Measurements from ENCODE around the gene STING1. TPM values are rescaled to one million over a fixed set of nuclear protein-coding genes. Genes with fewer than 3 reads are reported as not detected.
"Not testable (repeated sequence)": the region's sequence is repeated elsewhere in the genome, so short reads cannot be mapped to it uniquely, and the experiment has no call there.

Gene STING1
- 19.1 and 26.1 TPM in 2 replicates for total RNA-seq (2014; rRNA removed; shearing (Covaris generic))

DNA sequence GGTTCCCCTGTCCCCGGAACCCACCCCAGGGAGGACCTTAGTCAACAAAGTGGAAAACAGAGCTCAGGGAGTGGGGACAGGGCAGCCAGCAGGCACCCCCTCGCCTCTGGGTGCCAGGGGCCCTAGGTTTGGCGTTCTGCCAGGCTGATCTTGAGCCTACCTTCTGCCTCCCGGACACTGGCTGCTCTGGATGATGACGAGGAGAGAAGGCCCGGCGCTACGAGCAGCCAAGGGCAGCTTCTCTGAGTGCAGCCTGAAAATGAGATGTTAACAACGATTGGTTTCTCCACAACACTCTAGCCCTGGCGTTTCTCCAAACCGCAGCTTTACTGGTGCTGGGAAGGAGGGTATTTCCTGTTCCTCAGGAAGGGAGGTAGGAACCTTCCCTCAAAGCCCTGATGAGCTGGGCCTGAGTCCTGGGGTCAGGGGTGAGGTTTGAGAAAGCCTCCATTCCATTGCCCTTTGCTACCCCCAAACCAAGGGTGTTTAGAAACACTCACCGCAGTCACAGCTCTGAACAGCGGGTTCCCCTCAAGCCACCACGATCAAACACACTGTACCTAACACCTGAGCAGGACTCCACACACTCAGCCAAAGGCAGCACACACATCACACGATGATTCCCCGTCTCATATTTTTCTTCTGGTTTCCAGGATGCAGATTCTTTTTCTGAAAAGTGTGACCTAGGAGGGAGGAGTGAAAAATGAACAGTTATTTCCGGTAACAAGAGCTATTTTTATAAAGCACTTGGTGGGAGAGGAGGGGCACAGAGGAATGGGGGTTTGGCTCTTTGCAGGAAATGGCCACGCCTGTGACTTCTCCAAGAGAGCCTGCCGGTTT is at the start of gene STING1:
Gene STING1, minus strand, starts transcription at position 709 of the 840 bp plus-strand sequence. CDS start 1,054 bp downstream, outside the sequence.
- peak; percentile 99 for DNase-seq (ENCODE audit: low spot score)

DNA sequence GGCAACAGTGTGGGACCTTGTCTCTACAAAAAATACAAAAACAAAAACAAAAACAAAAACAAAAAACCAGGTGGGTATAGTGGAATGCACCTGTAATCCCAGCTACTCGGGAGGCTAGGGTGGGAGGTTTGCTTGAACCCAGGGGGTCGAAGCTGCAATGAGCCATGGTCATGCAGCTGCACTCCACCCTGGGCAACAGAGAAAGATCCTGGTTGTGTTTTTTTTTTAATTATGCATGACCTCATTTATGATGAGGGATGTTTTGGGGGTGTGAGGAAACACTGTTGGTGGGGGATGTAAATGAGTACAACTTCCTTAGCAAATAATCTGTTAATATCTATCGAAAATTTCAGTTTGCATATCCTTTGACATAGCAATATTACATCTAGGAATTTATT is 49.2 kb upstream of the STING1 start:
- DNase-seq (ENCODE audit: low spot score): no peak

DNA sequence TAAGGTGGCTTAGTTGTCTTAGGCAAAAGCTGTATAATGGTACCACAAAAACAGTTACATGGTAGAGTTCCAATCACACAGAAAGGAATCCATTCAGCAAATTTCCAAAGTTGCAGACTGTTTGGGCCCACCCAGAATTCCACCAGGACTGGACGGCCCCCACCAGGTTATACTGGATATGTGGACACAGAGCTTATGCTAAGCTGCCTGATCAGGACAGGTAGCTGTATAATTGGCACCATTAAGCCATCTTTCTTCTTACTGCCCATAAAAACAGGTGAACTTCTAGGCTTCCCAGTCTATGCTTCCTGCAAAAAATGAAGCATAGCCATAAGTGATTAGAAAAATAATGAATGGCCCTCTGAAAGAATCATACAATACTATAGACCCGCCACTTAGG is 47.5 kb upstream of the STING1 start:
- DNase-seq (ENCODE audit: low spot score): not testable (repeated sequence)

DNA sequence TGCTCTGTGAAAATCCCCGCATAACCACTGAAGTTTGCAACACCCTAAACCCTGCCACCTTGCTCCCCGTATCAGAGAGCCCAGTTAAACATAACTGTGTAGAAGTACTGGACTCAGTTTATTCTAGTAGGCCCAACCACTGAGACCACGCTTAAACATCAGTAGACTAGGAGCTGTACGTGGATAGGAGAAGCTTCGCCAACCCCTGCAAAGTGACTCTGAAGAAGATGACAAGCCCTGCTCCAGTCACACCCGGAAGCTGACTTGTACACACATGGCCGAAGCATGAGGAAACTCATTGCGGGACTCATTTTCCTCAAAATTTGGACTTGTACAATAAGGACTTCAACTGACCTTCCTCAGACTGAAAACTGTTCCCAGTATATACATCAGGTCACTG is 46.1 kb upstream of the STING1 start:
- DNase-seq (ENCODE audit: low spot score): not testable (repeated sequence)

DNA sequence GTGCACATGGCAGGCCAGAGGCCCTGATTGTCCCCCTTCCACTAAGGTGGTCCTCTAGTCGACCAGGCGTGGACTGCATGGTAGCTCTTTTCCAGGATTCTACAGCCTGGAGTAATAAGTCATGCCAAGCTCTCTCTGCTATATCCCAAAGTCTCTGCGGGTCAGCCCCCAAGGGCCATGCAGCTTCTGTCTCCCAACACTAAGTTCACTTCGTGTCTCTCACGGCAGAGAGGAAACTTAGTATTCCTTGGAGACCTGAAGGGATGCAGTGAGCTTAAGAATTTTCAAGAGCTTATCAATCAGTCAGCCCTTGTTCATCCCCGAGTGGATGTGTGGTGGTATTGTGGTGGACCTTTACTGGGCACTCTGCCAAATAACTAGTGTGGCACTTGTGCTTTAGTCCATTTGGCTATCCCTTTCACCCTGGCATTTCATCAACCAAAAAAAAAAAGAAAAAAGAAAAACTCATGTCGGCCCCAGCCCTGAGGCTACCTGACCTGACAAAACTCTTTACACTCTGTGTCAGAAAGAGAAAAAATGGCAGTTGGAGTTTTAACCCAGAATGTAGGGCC is 45.4 kb upstream of the STING1 start:
- not testable (repeated sequence) for DNase-seq (ENCODE audit: low spot score)

DNA sequence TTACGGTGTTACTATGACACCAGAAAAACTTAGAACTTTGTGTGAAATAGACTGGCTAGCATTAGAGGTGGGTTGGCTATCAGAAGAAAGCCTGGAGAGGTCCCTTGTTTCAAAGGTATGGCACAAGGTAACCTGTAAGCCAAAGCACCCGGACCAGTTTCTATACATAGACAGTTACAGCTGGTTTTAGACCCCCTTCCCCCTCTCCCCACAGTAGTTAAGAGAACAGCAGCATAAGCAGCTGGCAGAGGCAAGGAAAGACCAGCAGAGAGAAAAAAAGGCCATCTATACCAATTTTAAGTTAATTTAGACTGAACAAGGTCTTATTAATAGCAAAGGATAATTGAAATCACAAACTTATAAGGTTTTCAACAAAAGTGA is 44.5 kb upstream of the STING1 start:
- DNase-seq (ENCODE audit: low spot score): not testable (repeated sequence)

DNA sequence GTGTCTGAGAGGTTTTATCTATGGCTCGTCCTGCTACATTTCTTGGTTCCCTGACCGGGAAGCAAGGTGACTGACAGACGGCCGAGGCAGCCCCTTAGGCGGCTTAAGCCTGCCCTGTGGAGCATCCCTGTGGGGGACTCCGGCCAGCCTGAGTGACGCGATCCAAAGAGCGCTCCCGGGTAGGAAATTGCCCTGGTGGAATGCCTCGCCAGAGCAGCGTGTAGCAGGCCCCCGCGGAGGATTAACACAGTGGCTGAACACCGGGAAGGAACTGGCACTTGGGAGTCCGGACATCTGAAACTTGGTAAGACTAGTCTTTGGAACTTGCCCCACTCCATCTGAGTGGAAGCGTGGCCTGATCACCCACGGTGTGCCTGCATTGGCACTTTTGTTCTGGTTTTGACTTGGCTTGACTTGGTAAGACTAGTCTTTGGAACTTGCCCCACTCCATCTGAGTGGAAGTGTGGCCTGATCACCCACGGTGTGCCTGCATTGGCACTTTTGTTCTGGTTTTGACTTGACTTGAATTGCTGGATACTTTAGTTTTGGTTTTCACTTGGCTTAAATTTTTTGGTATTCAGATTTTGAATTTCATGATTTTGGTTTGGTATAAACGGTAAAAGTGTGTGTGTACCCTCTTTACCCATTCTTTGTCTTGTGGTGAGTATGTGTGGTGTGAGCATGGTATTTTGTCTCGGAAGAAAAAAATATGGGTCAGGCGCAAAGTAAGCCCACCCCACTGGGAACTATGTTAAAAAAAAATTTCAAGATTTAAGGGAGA is 43.9 kb upstream of the STING1 start:
- DNase-seq (ENCODE audit: low spot score): not testable (repeated sequence)

DNA sequence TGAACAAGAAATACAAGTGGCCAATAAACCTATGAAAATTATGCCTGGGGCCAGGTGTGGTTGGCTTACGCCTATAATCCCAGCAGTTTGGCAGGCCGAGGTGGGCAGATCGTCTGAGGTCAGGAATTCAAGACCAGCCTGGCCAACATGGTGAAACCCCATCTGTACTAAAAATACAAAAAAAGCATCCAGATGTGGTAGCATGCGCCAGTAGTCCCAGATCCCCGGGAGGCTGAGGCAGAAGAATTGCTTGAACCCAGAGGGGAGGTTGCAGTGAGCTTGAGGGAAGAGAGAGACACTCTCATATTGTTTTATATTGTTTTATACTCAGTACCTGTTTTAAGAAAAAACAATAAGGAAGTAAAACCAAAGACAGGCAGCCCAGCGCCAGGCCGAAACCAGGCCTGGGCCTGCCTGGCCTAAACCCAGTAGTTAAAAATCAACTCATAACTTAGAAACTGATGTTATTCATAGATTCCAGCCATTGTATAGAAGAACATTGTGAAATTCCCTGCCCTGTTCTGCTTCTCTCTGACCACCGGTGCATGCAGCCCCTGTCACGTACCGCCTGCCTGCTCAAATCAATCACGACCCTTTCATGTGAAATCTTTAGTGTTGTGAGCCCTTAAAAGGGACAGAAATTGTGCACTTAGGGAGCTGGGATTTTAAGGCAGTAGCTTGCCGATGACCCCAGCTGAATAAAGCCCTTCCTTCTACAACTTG is 43.2 kb upstream of the STING1 start:
- not testable (repeated sequence) for DNase-seq (ENCODE audit: low spot score)

DNA sequence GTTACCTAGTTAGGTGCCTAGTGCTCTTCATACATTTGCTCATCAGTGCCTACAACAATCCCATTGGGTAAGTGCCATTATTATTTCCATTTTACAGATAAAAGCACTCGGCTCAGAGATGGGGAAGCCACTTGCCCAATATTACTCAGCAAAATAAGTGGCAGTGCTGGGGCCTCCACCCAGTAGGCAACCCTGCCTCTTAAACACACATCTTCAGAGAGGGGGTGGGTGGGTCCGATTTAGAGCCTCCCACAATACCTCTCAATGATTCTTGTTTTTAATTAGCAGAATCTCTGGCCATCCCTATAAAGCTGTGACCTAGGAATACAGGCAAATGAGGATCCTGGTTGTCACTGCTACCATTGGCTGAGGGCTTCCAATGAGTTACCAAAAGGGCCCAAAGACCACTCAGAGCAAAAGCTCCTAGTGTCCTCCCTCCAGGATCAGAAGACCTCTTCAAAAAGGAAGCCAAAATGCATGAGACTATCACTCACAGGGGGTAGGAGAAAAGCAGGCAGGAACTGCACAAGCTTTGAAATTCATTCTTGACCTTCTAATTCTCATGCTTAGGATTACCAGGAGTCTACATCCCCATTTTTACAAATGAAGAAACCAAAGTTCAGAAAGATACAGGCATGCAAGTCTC is 42.5 kb upstream of the STING1 start:
- DNase-seq (ENCODE audit: low spot score): no peak

DNA sequence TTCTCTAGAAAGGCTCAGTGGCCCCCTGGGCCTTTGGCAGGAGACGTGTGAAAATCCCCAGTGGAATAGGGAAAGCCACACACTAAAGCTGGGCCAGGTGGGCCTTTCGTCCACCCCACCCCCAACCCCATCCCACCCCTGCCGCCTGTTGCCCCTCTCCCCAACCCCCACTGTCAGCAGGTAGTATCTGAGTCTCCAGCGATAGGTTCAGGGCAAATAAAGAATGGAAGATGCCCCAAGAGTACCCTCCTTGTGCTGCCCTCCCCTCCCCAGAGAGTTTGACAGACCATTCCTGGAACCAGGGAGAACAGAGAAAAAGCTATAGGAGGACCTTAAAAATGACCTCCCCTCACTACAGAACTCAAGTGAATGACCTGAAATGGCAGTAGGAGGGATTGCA is 41.9 kb upstream of the STING1 start:
- DNase-seq (ENCODE audit: low spot score): no peak

DNA sequence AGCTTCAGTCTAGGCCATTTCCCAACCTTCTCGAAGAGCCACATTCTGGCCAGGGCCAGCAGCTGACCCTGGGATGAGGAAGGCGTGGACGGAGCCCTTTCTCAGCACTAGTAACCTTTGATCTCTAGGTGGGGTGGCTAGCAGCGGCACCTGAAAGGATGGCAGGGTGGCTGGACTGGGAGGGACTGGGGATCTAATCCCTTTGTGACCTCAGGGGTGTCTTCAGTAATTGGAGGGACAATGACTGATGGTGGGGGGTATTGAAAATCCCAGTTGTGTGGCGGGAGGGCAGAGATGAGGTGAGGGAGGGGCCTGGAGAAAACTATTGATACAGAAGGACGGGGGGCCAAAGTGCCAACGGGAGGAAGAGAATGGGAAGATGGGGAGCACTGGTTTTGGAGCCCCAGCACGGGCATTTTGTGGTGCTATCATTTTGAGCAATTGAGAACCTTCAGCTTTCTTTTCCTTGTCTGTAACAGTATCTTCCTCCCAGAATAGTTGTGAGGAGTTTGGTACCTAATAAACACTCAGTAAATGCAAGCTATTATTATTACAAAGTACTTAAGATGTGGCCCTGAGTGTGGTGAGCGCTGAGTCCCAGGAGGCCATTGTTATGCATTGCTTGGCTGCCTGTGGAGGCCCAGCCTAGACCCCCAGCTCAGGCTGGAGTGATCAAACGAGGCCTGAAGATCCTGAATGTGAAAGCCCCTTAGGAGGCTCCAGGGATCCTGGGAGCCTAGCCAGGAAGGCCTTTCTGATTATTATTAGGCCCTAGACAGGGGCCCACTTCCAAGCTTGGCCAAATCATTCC is 41.3 kb upstream of the STING1 start:
- DNase-seq (ENCODE audit: low spot score): no peak

DNA sequence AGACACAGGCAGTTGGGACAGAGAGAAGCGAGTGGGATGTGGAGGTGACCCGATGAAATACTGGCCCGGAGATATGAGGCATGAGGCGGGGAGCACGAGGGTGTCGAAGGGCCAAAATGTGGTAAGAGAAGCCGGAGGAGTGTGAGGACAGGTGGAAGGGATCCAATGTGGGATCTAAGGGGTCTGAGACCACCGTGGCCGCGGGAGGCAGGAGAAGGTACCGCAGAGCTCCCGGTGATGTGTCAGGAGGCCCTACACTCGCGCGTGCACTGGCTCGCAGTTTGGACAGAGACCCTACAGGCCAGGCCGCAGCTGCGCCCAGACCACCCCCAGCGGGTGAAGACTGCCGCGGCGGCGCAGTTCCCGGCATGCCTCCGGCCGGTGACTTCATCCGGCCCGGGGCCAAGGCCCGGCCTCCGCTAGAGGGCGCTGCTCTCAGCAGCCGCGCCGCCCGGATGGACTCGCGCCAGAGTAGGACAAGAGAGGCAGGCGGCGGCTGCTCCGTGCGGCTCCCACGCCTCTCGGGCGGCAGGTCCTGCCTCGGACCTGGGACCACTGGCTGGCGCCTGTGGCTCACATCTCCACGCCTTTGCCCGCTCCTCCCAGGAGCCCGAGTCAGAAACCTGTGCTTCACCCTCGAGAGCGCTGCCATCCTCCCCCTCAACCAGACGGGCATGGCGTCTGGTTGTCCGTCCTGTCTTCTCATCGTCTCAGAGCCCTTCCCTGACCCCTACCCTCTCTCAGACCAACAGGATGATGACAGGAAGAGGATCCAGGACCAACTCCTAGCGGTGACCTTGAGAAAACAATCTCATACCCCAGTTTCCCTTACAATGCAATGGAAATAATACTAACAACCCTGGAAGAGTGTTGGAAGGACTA is 35.4 kb upstream of the STING1 start:
- DNase-seq (ENCODE audit: low spot score): peak; percentile 83

DNA sequence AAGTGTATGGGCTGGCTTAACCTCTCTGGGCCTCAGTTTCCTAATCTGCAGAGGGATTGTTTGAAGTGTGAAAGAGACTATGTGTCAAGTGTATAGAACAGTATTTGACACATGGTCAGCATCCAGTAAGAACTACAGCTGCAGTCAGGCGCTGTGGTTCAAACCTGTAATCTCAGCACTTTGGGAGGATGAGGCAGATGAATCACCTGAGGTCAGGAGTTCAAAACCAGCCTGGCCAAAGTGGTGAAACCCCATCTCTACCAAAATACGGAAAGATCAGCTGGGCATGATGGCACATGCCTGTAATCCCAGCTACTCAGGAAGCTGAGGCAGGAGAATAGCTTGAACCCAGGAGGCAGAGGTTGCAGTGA is 31.9 kb upstream of the STING1 start:
- no peak for DNase-seq (ENCODE audit: low spot score)

DNA sequence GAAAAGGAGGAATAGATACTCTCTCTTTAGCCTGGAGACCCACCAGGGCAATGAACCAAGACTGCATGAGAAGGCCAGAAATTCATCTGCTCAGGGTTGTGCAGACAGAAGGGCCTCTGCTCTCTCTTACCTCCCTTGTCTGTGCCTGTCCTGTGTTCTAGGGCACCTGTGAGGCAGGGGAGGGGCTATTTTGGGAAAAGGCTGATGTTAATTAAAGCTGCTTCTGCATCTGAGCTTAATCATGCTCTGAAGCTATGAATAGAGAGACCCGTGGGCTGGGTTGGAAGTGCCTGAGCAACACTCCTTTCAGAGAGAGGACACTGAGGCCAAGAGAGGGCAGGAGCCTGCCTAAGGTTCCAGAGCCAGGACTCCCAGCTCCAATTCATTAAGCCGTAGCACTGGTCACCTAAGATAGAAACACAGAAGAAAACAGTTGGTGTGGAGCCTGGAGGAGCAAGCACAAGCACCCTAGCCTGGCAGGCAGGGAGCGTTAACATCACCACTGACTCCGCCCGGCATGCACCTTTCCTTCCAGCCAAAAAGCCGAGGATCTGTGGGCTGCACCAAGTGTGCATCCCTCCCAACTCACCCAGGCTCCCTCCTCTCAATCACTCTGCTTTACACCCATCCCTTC is 31.4 kb upstream of the STING1 start:
- DNase-seq (ENCODE audit: low spot score): no peak

DNA sequence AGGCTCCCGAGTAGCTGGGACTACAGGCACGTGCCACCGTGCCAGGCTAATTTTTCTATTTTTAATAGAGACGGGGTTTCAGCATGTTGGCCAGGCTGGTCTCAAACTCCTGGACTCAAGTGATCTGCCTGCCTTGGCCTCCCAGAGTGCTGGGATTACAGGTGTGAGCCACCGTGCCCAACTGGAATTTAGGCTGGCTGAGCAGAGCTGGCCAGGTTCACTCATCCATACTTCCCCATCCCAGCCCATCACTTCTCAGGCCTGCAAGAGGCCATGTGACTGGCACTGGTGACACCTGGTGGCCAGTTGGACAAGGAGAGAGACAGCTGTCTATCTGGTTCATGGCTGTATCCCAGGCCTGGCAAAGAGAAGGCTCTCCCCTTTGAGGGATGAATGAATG is 30.9 kb upstream of the STING1 start:
- DNase-seq (ENCODE audit: low spot score): peak; percentile 89

DNA sequence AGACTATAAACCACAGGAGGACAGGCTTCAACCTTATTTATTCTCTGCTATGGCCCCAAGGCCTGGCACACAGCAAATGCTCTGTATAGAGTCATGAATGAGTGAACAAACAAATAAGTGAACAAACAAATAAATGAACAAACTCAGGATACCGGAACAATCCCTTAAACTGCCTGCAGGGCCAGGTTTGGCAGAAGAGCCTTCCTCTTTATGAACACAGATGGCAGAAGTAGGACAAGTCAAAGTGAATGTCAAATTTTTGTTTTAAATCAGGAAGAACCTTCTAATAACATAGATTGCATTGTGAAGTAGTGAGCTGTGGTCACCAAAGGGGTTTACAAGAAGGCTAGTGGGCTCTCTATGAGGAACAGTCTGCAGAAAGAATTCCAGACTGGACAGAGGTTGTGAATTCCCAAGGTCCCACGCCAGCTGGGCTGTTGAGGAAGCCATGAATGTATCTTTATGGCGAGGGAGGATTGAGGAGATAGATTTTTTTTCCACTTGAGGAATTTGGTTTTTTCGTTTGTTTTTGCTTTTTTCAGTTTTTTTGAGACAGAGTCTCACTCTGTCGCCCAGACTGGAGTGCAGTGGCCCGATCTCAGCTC is 30.3 kb upstream of the STING1 start:
- DNase-seq (ENCODE audit: low spot score): no peak

DNA sequence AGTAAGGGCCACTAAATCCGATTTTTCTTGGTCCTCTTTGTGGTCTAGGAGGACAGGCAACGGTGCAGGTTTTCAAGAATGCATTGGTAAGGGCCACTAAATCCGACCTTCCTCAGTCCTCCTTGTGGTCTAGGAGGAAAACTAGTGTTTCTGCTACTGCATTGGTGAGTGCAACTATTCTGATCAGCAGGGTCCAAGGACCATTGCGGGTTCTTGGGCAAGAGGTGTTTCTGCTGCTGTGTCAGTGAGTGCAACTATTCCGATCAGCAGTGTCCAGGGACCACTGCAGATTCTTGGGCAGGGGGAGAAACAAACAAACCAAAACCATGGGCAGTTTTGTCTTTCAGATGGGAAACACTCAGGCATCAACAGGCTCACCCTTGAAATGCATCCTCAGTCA is 22.2 kb upstream of the STING1 start:
- not testable (repeated sequence) for DNase-seq (ENCODE audit: low spot score)

DNA sequence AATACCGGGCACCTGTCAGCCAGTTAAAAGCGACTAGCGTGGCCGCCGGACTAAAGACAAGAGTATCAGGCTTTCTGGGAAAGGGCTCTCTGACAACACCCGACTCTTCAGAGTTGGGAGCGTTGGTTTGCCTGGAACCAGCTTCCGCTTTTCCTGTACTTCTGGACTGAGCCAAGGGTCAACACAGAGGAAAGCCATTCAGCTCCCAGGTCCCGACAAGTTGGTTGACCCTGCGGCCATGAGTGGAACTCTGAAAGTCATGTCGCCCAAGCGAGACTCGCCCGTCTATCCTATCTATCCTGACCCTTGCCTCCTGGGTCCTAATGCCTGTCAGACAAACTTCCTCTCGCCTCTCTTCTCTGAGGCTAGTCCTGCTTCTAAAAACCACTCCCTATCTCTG is 21.3 kb upstream of the STING1 start:
- DNase-seq (ENCODE audit: low spot score): not testable (repeated sequence)
